HL-60 (cell line): ENCODE data around the gene SNRPB2.

Experiments
- GABPA ChIP-seq: IDR thresholded peaks from 2 replicates; pipeline ENCODE4 v1.6.1; 2012; ENCODE audit warnings: low read depth
- POLR2AphosphoS5 ChIP-seq: IDR thresholded peaks from 2 replicates; pipeline ENCODE4 v1.6.1; 2012; ENCODE audit warnings: low read depth
- SPI1 ChIP-seq: IDR thresholded peaks from 2 replicates; pipeline ENCODE4 v1.6.1; 2012; ENCODE audit warnings: low read depth, mild to moderate bottlenecking, borderline replicate concordance
- TF ChIP-seq, protein P1 (sequence below): IDR thresholded peaks from one replicate; pipeline ENCODE4 v1.5.1; 2011; ENCODE audit warnings: low read length, control low read depth, inconsistent platforms; ENCODE audit not compliant: insufficient read depth
- TF ChIP-seq, protein P2 (sequence below): IDR thresholded peaks from 2 replicates; pipeline ENCODE4 v1.6.1; 2012; ENCODE audit warnings: low read depth; ENCODE audit not compliant: insufficient replicate concordance

DNA sequence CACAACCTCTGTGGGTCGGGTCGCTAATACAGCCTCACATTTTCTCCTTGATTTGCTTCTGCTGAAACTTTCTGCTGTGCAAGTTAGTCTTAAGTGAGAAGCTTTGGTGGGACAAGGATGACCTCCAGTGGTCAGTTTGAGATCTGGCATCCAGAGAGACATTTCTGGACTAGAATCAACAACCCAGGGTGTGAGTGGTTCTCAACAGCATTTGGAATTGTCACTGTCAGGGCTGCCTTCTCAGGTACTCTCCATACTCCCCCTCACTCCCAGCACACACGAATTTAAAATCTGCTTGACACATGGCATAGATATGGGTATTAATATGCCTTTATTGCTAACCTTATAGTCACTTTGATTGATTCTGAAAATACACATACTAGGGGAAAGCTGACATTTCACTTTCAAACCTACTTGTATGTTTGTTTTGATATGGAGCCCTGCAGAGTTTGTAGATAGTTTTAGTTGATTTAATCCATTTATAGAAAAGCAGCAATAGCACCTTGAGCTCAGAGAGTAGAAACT is 31.5 kb downstream of the SNRPB2 start:
- TF ChIP-seq, protein P1, sequence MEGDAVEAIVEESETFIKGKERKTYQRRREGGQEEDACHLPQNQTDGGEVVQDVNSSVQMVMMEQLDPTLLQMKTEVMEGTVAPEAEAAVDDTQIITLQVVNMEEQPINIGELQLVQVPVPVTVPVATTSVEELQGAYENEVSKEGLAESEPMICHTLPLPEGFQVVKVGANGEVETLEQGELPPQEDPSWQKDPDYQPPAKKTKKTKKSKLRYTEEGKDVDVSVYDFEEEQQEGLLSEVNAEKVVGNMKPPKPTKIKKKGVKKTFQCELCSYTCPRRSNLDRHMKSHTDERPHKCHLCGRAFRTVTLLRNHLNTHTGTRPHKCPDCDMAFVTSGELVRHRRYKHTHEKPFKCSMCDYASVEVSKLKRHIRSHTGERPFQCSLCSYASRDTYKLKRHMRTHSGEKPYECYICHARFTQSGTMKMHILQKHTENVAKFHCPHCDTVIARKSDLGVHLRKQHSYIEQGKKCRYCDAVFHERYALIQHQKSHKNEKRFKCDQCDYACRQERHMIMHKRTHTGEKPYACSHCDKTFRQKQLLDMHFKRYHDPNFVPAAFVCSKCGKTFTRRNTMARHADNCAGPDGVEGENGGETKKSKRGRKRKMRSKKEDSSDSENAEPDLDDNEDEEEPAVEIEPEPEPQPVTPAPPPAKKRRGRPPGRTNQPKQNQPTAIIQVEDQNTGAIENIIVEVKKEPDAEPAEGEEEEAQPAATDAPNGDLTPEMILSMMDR, result peak; percentile 28
- TF ChIP-seq, protein P2, sequence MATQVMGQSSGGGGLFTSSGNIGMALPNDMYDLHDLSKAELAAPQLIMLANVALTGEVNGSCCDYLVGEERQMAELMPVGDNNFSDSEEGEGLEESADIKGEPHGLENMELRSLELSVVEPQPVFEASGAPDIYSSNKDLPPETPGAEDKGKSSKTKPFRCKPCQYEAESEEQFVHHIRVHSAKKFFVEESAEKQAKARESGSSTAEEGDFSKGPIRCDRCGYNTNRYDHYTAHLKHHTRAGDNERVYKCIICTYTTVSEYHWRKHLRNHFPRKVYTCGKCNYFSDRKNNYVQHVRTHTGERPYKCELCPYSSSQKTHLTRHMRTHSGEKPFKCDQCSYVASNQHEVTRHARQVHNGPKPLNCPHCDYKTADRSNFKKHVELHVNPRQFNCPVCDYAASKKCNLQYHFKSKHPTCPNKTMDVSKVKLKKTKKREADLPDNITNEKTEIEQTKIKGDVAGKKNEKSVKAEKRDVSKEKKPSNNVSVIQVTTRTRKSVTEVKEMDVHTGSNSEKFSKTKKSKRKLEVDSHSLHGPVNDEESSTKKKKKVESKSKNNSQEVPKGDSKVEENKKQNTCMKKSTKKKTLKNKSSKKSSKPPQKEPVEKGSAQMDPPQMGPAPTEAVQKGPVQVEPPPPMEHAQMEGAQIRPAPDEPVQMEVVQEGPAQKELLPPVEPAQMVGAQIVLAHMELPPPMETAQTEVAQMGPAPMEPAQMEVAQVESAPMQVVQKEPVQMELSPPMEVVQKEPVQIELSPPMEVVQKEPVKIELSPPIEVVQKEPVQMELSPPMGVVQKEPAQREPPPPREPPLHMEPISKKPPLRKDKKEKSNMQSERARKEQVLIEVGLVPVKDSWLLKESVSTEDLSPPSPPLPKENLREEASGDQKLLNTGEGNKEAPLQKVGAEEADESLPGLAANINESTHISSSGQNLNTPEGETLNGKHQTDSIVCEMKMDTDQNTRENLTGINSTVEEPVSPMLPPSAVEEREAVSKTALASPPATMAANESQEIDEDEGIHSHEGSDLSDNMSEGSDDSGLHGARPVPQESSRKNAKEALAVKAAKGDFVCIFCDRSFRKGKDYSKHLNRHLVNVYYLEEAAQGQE, result no peak
- no peak for TF ChIP-seq POLR2AphosphoS5
- TF ChIP-seq GABPA, result no peak
- TF ChIP-seq SPI1, result no peak
